COLO668 (cell line): Measurements from ENCODE around the gene ADAMTSL1.

ENCODE experiments used
- DNase-seq: peaks from one replicate; lab custom pipeline; 2025; ENCODE audit not compliant: unreplicated experiment; lab: John Stamatoyannopoulos, UW

The ADAMTSL1 gene

DNA sequence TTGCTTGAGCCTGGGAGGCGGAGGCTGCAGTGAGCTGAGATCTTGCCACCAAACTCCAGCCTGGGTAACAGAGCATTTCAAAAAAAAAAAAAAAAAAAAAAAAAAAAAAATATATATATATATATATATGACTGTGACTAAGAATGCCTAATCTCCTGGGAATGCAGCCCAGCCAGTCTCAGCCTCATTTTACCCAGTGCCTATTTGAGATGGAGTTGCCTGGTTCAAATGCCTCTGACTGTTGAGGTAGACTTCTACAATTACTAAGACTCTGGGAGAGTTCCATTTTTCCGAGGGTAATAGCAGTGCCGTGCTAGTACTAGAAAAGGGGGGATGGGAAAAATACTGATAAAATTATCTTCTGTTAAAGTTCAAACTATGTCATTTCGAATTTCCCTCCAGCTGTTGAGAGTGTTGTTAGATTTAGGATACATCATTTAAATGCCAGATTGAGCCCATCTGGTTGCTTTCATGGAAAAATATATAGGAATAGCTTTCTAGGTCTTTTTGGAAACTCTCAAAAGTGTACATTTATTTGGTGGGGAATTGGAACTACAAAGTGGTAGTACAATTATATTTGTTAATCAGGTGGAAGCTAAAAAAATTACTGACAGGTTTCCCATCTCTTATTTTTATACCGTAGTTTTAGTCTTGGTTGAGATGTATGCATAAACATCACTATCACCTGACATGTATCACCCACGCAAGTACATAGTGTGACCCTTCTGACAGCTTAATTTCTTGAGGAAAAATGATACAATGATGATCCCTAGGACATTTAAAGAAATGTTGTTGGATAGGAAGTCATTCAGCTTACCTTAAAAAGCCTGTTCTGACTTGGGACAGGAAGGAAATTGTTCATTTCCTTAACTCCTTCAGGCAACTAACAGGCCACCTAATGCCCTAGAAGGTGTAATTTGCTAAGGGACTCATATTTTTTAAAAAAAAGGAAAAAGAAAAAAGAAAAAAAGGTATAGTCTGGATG lies 214.9 kb downstream of the ADAMTSL1 start:
- no peak for DNase-seq

- DNase-seq, result no peak
Measured at GRCh38 chr9:18689921-18690320, 216.0 kb downstream of the ADAMTSL1 start.

- DNase-seq, result no peak
Measured at GRCh38 chr9:18692268-18692667, 218.3 kb downstream of the ADAMTSL1 start.

- DNase-seq, result no peak
Measured at GRCh38 chr9:18692962-18693361, 219.0 kb downstream of the ADAMTSL1 start.

DNA sequence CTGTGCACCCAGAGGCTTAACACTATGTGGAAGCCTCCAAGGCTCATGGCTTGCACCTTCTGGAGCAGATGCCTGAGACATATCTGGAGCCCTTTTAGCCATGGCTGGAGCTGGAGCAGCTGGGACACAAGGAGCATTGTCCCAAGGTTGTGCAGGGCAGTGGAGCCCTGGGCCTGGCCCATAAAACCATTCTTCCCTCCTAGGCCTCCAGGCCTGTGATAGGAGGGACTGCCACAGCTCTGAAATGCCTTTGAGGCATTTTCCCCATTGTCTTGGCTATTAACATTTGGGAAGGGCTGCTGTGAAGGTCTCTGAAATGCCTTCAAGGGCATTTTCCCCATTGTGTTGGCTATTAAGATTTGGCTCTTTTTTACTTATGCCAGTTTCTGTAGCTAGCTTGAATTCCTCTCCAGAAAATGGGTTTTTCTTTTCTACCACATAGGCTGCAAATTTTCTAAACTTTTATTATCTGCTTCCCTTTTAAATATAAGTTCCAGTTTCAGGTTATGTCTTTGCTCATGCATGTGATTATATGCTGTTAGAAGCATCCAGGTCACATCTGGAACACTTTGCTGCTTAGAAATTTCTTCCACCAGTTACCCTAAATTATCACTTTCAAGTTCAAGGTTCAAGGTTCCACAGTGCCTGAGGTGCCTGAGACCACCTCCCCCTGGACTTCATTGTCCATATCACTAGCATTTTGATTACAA lies 221.2 kb downstream of the ADAMTSL1 start:
- DNase-seq, result no peak

GRCh38 chr9:18698992-18699391 lies 225.0 kb downstream of the ADAMTSL1 start:
- no peak for DNase-seq

DNA sequence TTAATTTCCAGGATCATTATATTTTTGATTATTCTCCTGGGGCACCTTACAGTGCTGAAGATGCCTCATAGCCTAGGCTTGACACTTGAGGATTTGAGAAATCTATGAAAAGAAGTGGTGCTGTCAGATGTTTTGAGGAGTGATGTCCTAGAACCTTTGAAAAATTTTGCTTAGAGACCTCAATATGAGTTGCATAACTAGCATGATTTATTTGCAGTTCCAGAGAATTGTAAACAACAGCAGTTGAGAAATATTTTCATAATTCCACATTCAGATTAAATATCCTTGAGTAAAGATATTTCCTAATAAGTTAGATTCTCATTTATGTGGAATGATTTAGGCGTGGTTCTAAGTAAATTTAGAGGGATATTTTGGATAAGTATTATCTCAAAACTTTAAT lies 225.8 kb downstream of the ADAMTSL1 start:
- no peak for DNase-seq

DNA sequence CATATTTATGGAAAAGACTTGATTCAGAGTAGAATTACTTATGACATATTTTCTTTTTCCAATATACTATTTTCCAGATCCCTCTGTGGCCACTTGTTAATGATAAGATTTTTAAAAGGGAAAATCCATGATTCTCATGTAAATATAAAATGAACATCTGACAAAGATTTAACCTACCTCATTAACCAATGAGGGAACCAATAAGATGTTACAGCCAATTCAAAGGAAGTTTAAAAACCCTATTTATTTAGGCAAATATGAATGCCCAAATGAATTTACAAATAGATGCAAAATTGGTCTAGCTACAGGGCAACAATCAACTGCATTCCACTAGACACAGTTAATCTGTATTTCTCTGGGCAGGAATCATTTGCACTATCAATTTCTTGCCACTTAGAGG lies 226.8 kb downstream of the ADAMTSL1 start:
- DNase-seq, result no peak

DNA sequence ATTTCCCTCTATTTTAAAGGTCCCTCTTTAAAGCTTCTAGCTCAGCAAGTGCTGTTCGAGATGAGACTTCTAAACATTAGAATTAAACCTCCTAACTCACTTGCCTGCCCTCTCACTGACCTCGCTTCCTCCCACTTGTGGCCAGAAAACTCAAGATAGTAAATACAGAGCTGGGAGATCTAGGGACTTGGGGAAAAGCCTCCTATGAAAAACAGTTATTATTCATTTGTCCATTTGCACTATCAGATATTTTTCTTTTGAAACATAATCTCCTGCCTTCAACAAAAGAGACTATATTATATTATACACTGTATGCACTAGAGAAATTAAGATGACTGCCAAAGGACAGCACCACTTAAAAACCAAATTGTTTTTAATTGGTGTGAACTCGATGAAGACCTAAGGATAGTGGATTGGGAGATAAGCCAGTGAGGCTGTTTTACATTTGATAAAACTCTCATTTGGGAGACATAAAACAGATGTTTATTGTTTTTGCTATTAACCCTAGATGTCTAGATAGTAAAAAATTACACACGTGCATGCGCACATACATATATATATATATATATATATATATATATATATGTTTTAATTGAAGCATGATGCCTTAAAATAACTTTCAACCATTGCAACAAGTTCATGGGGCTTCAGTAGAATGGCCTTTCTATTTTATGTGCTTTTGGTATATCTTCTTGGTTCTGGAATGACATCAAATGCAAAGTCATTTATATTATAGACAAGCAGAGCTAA lies 229.4 kb downstream of the ADAMTSL1 start:
- DNase-seq, result no peak

DNA sequence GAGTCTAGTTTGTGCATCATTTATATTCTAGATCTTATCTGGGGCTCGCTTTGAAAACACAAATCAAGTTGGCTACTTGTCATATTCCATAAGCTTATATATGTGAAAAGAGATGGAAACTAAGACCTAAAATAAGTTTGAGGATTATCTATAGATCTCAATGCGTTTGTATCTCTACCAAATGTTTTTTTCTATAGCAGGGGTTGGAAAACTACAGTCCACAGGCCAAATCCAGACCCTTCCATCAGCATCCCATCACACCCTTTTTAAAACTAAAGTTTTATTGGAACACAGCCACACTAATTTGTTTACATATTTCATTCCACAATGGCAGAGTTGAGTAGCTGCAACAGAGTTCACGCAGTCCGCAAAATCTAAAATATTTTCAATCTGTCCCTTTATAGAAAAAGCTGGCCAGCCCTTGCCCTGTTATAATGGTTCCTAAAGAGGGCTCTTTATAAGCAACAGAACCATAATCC lies 230.0 kb downstream of the ADAMTSL1 start:
- DNase-seq, result no peak

DNA sequence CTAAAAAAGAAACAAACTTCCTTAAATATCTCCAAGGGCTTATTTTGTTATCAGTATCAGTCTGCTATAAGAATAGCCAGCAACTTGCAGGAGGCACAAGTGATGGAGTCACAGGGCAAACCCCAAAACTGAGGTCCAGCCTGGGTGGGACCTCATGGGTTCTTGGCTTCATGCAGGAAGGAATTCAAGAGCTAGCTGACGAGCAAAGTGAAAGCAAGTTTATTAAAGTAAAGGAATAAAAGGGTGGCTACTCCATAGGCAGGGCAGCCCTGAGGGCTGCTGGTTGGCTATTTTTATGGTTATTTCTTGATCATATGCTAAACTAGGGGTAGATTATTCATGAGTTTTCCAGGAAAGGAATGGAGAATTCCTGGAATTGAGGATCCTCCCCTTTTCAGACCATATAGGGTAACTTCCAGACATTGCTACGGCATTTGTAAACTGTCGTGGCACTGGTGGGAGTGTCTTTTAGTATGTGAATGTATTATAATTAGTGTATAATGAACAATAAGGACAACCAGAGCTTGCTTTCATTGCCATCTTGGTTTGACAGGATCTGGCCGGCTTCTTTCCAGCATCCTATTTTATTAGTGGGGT lies 231.9 kb downstream of the ADAMTSL1 start:
- no peak for DNase-seq

GRCh38 chr9:18706648-18707047 lies 232.7 kb downstream of the ADAMTSL1 start:
- DNase-seq, result no peak

DNA sequence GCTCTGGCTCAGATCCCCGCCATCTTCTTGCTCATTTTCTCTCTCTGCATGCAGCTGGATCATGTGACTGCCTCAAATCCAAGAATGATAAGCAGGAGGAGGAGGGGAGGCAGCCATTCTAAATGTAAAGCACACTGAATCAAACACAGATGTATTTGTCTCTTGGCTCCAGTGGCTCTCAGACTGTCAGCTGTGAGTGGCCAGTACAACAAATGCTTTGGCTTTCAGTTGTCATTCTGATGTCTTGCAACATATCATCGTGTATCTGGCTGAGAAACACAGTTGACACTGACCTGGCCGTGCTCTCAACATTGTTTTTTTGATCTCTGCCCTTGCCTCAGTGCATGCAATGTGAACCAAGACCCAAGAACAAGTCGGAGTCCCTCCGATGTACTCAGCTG lies 233.1 kb downstream of the ADAMTSL1 start:
- no peak for DNase-seq

DNA sequence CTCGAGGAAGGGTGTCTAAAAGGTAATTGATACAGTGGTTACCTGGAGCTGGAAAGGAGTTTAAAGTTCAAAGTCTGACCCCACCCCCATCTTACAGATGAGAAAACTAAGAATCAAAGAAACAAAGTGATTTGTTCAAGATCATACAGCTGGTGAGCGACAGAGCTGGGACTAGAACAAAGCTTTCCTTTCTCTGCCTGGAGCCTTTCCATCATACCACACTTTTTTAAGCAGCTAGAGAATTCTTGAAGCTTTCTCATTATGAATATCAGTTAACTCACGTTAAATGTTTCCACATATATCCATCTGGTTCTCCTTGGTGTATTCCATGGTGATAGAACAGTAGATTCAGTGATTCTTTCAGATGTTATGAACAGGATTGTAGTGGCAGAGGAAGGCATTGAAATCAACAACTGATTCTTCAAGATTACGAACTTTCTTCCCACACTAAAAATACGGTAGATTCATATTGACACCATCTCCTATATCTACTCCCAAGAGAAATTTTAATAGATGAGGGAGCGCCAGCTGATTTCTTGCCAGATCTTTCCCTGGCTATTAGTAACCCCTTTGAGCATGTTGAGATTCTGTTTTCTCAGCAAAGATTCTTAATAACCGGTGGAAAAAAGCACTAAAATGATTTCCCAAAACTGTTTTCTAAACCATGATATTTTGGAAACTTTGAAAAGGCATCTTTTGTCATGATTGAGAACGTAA lies 233.7 kb downstream of the ADAMTSL1 start:
- DNase-seq, result no peak

GRCh38 chr9:18708429-18708828 lies 234.5 kb downstream of the ADAMTSL1 start:
- no peak for DNase-seq

DNA sequence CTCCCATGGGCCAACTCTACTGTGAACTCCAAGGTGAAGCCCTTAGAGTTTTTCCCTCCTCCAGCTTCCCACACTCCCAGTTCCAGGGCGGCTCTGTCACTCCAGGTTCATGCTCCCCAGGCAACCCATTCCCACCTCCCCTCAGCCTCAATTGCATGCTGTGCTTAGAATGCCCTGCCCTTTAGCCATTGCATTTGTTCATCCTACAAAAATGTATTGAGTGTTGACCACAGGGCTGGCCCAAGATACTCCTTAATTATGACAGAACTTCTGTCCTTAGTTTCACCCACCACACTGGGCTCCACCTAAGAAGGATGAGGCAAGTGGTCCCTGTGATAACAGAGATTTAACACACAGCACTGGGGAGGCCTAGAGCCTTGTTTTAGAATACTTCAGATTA lies 236.1 kb downstream of the ADAMTSL1 start:
- no peak for DNase-seq

DNA sequence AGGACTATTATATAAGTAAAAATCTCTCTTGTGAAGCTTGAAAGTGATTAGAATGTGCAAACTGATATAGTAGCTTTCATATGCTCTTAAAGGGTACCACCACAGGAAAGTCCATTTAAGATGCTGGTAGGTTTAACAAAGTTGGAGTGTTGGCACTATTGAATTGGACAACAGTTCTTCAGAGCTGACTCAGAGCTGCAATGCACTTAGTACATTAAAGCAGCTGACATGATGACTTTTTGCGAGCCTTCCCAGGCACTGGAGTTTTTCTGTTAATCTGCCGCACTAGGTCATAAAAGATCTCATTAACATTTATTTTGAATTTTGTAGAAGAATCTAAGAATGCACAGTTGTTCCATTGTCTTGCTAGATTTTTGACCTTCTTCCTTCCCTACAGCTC lies 243.8 kb downstream of the ADAMTSL1 start:
- no peak for DNase-seq

- DNase-seq, result no peak
Measured at GRCh38 chr9:18718393-18718792, 244.4 kb downstream of the ADAMTSL1 start.

DNA sequence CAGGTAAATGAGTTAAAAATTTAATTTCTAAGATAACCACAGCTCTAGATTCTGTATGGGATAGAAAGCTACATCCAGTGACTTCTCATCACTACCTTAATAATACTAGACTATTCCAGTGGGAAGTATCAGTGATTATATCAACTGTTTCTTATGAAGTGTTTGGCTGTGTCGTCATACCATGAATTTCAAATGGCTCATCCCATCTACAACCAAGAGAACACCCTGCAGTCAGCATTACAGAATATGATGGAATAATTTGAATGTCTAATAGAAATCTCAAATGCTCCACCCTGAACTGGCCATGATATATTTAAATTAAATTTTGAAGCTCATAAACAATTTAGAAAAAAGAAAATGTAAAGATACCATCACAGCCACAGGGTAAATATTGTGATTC lies 245.0 kb downstream of the ADAMTSL1 start:
- no peak for DNase-seq

DNA sequence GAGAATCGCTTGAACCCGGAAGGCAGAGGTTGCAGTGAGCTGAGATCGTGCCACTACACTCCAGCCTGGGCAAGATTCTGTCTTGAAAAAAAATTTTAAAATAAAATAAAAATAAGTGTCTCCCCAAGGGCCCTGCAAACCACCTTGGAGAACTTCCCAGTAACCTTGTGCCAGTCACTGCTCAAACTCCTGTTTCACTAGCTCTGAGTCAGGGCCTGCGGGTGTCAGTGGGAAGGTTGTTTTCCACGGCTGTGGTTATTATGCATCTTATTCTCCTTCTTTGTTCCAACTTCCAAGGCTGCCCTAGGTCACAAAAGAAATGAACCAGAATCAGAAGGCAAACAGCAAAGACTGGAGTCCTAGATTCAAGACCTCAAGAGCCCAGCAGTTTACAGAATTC lies 246.7 kb downstream of the ADAMTSL1 start:
- no peak for DNase-seq
